AG04450 (cell line): ENCODE results near the gene RNF130. TPM values are rescaled to one million over a fixed set of nuclear protein-coding genes. Genes with fewer than 3 reads are reported as not detected.

Source experiments
- CTCF ChIA-PET: fragments of 300-600, 350-600 bp; formaldehyde crosslinking; extraction: SDS; loops from one replicate; lab custom pipeline; 2022; ENCODE audit warnings: antibody characterized with exemption, inconsistent platforms; lab: Charles Lee
- POLR2A ChIA-PET: fragments of 350-600 bp; formaldehyde crosslinking; extraction: SDS; loops from one replicate; lab custom pipeline; 2021; ENCODE audit warnings: antibody characterized with exemption, inconsistent platforms; lab: Yijun Ruan, JAX
- DNase-seq: peaks from one replicate; pipeline ENCODE4 v3.0.0-alpha.2; 2011; ENCODE audit warnings: low read depth, low spot score
- H3K27ac ChIP-seq: one replicate; pipeline ENCODE4 v1.5.1; 2012; ENCODE audit warnings: low read depth, low read length, control low read depth
- H3K27me3 ChIP-seq: one replicate; pipeline ENCODE4 v1.6.0; 2012; ENCODE audit warnings: low read length; ENCODE audit not compliant: control insufficient read depth, insufficient read depth
- H3K4me3 ChIP-seq: 2 replicates; pipeline ENCODE4 v1.5.1; 2011; ENCODE audit warnings: mild to moderate bottlenecking, low read depth, low read length, control low read depth
- H3K9me3 ChIP-seq: 2 replicates; pipeline ENCODE4 v1.5.1; 2012; ENCODE audit warnings: low read length; ENCODE audit not compliant: control insufficient read depth, insufficient read depth
- polyA plus RNA-seq: library from polyadenylated mRNA; depleted of rRNA; stranded (reverse); fragments of >200 nt; gene quantifications from 2 replicates; pipeline ENCODE4 v1.2.3, GENCODE V29; 2011
- TF ChIP-seq, protein P1 (sequence below): IDR thresholded peaks from 2 replicates; pipeline ENCODE4 v1.5.1; 2011; ENCODE audit warnings: low read depth, low read length, control low read depth, inconsistent platforms

RNF130 gene
- polyA plus RNA-seq, 1 experiment, result 38.9 TPM

DNA sequence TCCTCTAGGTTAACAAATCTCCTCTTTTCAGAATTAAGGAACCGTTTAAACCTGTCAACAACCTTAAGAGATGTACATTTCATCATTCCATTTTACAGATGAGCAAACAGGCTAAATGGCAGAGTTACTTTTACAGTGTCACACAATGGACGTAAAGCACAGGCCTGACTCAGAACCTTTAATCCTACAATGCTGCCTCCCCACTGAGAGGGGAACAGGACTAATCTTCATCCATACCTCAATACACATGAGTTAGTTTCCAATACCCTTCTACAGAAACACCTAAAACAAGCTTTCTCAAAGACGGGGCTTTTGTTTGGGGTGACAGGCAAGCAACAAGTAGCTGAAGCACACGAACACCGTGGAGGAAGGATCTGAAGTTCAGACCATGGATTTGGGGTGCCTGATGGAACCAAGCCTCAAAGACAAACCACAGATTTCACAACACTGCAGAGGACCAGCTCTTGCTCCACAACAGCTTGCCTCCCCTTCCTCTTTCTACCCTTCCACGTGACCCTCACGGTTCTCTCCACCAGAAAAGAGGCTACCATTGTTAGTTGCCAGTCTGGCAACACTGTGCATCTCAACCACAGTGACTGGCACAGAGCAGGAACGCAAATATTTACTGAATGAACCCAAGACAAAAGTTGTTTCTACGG is 1.8 kb downstream of the RNF130 start:
- ChIA-PET CTCF (interaction anchor here (0.7 kb wide), 1 partner anchor 20 kb away, joined by 5 read pairs; no protein-coding TSS in a partner anchor), POLR2A (no interaction called here)
- no peak overlapping the region for H3K27ac ChIP-seq
- no peaks in the 10 kb centered on the region for H3K27me3 ChIP-seq
- peaks cover 14% of the 10 kb centered on the region for H3K9me3 ChIP-seq
- TF ChIP-seq, protein P1, sequence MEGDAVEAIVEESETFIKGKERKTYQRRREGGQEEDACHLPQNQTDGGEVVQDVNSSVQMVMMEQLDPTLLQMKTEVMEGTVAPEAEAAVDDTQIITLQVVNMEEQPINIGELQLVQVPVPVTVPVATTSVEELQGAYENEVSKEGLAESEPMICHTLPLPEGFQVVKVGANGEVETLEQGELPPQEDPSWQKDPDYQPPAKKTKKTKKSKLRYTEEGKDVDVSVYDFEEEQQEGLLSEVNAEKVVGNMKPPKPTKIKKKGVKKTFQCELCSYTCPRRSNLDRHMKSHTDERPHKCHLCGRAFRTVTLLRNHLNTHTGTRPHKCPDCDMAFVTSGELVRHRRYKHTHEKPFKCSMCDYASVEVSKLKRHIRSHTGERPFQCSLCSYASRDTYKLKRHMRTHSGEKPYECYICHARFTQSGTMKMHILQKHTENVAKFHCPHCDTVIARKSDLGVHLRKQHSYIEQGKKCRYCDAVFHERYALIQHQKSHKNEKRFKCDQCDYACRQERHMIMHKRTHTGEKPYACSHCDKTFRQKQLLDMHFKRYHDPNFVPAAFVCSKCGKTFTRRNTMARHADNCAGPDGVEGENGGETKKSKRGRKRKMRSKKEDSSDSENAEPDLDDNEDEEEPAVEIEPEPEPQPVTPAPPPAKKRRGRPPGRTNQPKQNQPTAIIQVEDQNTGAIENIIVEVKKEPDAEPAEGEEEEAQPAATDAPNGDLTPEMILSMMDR, result no peak
- H3K4me3 ChIP-seq, result peak overlapping the region; percentile 80
- no peak for DNase-seq

DNA sequence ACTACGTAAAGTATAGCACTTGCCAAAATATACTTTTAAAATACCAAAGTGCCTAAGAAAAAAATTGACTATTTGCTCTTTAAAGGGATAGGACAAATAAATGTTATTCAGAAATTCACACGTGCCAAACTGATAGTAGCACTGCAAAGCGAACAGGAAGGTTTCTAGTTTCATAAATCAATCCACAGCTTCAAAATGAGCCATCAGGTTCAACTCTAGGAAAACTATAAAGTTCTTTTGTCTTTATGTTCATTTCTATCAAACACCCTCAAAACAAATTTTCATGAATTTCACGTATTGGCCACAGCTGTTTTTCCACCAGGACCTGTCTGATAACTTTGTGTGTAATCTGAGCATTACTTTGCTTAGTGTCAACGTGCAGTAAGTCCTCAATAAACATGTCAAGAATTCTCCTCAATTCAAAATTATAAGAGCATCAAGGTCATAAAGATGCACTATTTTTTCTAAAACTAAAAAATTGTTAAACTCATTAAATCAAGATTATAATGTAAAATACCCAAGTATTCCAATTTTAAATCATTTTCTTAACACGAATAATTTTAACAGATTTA is 3.0 kb downstream of the RNF130 start:
- H3K27me3 ChIP-seq, result no peaks in the 10 kb centered on the region
- H3K4me3 ChIP-seq, result no peak overlapping the region
- H3K9me3 ChIP-seq, result peaks cover 14% of the 10 kb centered on the region
- ChIA-PET CTCF (no interaction called here), POLR2A (no interaction called here)
- no peak for DNase-seq
- TF ChIP-seq, protein P1, result no peak
- no peak overlapping the region for H3K27ac ChIP-seq

DNA sequence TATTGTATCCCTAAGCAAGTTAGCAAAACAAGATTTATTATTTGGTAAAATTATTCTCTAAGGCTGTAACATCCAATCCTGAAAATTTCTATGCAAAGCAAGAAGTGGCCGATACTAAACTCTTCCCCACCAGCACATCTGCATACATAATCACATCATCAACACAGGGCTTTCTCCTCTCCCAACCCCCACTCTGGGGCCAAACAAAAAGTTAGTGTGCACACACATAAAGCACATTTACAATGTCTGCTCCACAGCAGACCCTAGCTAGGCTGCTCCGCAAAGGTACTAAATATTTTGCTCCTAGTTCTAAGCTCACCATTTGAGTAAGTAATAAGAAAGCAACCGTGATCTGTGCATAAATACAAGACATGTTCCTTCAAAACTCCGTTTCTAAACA is 3.6 kb downstream of the RNF130 start:
- CTCF ChIA-PET, result no interaction called here

DNA sequence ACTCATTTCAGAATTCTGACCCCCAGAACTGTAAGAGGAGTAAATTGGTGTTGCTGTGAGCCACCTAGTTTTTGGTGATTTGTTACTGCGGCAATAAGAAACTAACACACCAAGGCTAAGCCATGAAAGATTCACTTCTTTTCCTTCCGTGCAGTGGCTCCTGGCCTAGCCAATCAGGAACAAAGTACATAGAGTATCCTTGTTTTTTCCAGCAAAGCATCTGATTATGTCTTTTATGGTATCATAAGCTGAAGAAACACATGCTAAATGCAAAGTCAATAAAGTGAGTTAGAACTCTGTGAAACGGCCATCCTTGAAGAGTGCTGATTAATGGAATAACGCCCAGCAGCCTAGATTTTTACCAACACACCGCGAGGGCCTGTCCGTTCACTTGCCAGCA is 11.4 kb downstream of the RNF130 start:
- no peak overlapping the region for H3K27ac ChIP-seq
- TF ChIP-seq, protein P1, result no peak
- DNase-seq, result no peak
- CTCF ChIA-PET, result interaction anchor here (1.1 kb wide), 1 partner anchor 30 kb away, joined by 3 read pairs; no protein-coding TSS in a partner anchor
- no peak overlapping the region for H3K4me3 ChIP-seq
- POLR2A ChIA-PET, result no interaction called here
- no peaks in the 10 kb centered on the region; the same call in 1 of the 2 replicates for H3K9me3 ChIP-seq
- H3K27me3 ChIP-seq, result no peaks in the 10 kb centered on the region

More for the DNA sequence above, 3.6 kb downstream of the RNF130 start:
- POLR2A ChIA-PET, result no interaction called here
- no peak overlapping the region for H3K27ac ChIP-seq
- no peak for DNase-seq
- TF ChIP-seq, protein P1, result no peak
- peaks cover 10% of the 10 kb centered on the region for H3K9me3 ChIP-seq
- no peak overlapping the region for H3K4me3 ChIP-seq
- no peaks in the 10 kb centered on the region for H3K27me3 ChIP-seq

DNA sequence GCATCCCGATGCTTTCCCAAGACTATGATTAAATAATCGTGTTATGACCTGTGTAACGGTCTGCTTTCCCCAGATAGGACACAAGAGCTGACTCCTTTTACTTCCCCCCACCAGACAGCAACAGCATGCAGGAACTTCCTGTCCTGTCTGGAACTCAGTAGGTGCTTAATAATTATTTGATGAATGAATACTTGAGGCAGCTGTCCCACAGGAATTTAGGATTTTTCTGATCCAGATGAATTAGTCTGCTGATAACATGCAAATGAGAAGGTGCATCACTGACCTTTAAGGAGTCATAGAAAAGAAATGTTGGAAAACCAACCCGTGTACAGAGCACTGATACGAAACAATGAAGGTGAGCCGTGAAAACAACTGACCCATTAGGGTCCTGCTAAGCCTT is 12.2 kb downstream of the RNF130 start:
- TF ChIP-seq, protein P1, result no peak
- Histone ChIP-seq H3K27ac (no peak overlapping the region), H3K9me3 (no peaks in the 10 kb centered on the region; the same call in 1 of the 2 replicates), H3K4me3 (no peak overlapping the region), H3K27me3 (no peaks in the 10 kb centered on the region)
- ChIA-PET POLR2A (no interaction called here), CTCF (no interaction called here)
- DNase-seq, result no peak
